Measurements from ENCODE around the gene DNMT1. TPM values are rescaled to one million over a fixed set of nuclear protein-coding genes. Genes with fewer than 3 reads are reported as not detected.

DNMT1 gene
- total RNA-seq, 2 donors from 2014 or later, result 57.5 to 61.2 TPM

- ATAC-seq (ENCODE audit: insufficient number of reproducible peaks, low FRiP score, low read depth) (no peak), DNase-seq (ENCODE audit: low spot score) (no peak)
- H3K27ac ChIP-seq, result no peak overlapping the region
- H3K4me3 ChIP-seq, result no peak overlapping the region
- no peaks in the 10 kb centered on the region for H3K4me1 ChIP-seq (ENCODE audit: control insufficient read depth in 1 of 2, low read depth in 2 of 2)
- H3K27me3 ChIP-seq (replicated peaks; ENCODE audit: insufficient read depth), result no peaks in the 10 kb centered on the region
- peaks cover 75% of the 10 kb centered on the region for H3K36me3 ChIP-seq
- no peak for TF ChIP-seq CTCF (IDR thresholded peaks at IDR 0.05)
- no peaks in the 10 kb centered on the region for H3K9me3 ChIP-seq
These were observed 53.3 kb downstream of the DNMT1 start for GRCh38 chr19:10141479-10141878.

DNA sequence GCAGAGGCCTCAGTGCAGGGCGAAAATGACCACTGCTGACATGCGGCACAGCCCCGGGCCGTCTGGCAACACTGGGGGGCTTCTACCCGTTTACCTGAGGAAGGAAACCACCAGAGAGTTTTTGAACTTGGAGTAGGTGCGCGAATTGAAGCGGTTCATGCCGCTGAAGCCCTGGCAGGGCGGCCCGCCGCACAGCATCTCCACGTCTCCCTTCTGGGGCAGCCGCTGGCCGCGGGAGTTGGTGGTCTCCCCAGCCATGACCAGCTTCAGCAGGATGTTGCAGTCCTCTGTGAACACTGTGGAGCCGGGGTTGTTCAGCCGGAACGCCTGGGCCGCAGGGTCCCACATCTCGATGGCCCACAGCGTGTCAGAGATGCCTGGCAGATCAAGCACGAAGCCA lies 54.8 kb downstream of the DNMT1 start:
- no peaks in the 10 kb centered on the region for H3K27me3 ChIP-seq (replicated peaks; ENCODE audit: insufficient read depth)
- H3K4me1 ChIP-seq (ENCODE audit: control insufficient read depth in 1 of 2, low read depth in 2 of 2), result no peaks in the 10 kb centered on the region
- no peaks in the 10 kb centered on the region for H3K9me3 ChIP-seq
- no peak for ATAC-seq (ENCODE audit: insufficient number of reproducible peaks, low FRiP score, low read depth)
- peaks cover 63% of the 10 kb centered on the region for H3K36me3 ChIP-seq
- H3K27ac ChIP-seq, result no peak overlapping the region
- TF ChIP-seq CTCF (IDR thresholded peaks at IDR 0.05), result no peak
- DNase-seq (ENCODE audit: low spot score), result no peak
- H3K4me3 ChIP-seq, result no peak overlapping the region

DNA sequence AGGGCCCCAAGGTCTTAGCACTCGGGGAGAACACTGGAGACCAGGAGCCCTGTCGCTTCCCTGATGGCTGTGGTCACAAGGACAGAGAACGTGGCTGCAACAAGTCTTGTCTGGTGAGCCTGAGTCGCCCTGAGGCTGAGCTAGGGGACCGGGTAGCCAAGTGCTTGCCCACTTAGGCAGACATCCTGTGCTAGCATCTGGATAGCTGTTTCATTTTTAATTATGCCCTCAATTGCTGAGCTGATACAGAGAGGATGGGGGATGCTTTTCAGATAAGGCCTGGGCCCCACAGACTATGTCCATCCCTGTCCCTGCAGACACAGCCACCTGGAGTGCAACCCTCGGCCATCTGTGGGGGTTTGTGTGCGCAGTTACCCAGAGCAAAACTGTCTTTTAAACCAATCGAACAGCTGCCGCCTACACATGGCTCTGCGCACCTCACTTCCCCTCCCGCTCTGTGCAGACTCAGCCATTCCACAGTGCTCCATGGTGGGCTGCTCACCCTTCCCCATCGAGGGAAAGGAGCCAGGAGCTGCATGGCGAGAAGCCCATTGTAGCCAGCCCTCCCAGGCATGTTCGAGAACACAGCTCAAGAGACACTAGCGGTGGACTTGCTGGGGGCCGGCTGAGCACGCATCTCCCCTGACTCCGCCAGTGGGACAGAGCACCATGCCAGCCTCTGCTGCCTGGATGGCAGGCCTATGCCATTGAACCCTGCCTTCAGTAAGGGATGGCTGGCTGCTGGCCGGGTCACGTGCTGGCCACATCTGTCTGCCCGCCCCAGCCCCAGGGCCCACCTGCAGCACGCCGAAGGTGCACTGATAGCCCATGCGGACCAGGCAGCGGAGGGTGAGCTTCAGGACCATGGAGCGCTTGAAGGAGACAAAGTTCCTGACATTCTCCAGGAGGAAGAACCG lies 55.6 kb downstream of the DNMT1 start:
- Histone ChIP-seq H3K27me3 (replicated peaks; ENCODE audit: insufficient read depth) (no peaks in the 10 kb centered on the region), H3K9me3 (no peaks in the 10 kb centered on the region), H3K27ac (no peak overlapping the region), H3K36me3 (peaks cover 56% of the 10 kb centered on the region), H3K4me3 (no peak overlapping the region), H3K4me1 (ENCODE audit: control insufficient read depth in 1 of 2, low read depth in 2 of 2) (no peaks in the 10 kb centered on the region)
- ATAC-seq (ENCODE audit: insufficient number of reproducible peaks, low FRiP score, low read depth) (no peak), DNase-seq (ENCODE audit: low spot score) (no peak)
- TF ChIP-seq CTCF (IDR thresholded peaks at IDR 0.05), result no peak

- Histone ChIP-seq H3K4me1 (ENCODE audit: control insufficient read depth in 1 of 2, low read depth in 2 of 2) (no peaks in the 10 kb centered on the region), H3K27me3 (replicated peaks; ENCODE audit: insufficient read depth) (no peaks in the 10 kb centered on the region), H3K27ac (no peak overlapping the region), H3K4me3 (no peak overlapping the region), H3K9me3 (no peaks in the 10 kb centered on the region), H3K36me3 (peaks cover 47% of the 10 kb centered on the region)
- no peak for TF ChIP-seq CTCF (IDR thresholded peaks at IDR 0.05)
- no peak for DNase-seq (ENCODE audit: low spot score)
- no peak for ATAC-seq (ENCODE audit: insufficient number of reproducible peaks, low FRiP score, low read depth)
These were observed 56.7 kb downstream of the DNMT1 start for GRCh38 chr19:10137751-10138682.

- H3K36me3 ChIP-seq, result peaks cover 41% of the 10 kb centered on the region
- no peaks in the 10 kb centered on the region for H3K4me1 ChIP-seq (ENCODE audit: control insufficient read depth in 1 of 2, low read depth in 2 of 2)
- DNase-seq (ENCODE audit: low spot score) (no peak), ATAC-seq (ENCODE audit: insufficient number of reproducible peaks, low FRiP score, low read depth) (no peak)
- no peaks in the 10 kb centered on the region for H3K27me3 ChIP-seq (replicated peaks; ENCODE audit: insufficient read depth)
- H3K27ac ChIP-seq, result no peak overlapping the region
- no peaks in the 10 kb centered on the region for H3K9me3 ChIP-seq
- H3K4me3 ChIP-seq, result no peak overlapping the region
- TF ChIP-seq CTCF (IDR thresholded peaks at IDR 0.05), result no peak
These were observed 57.8 kb downstream of the DNMT1 start for GRCh38 chr19:10136936-10137335.

Data from thoracic aorta (tissue), 2 donors.